GM23248 (cell line): ENCODE data around the gene FEZ2.

Source experiments
- EZH2 ChIP-seq: fragments of 200-600 bp; sonication (generic); IDR thresholded peaks from 2 replicates; pipeline ENCODE4 v1.6.1; 2018; ENCODE audit warnings: antibody characterized with exemption, mild to moderate bottlenecking; ENCODE audit not compliant: insufficient read depth, poor library complexity, severe bottlenecking
- EZH2phosphoT487 ChIP-seq: fragments of 200-600 bp; sonication (generic); IDR thresholded peaks from 2 replicates; pipeline ENCODE4 v1.6.1; 2018; ENCODE audit warnings: antibody characterized with exemption, moderate library complexity, mild to moderate bottlenecking, low read depth; ENCODE audit not compliant: insufficient read depth

DNA sequence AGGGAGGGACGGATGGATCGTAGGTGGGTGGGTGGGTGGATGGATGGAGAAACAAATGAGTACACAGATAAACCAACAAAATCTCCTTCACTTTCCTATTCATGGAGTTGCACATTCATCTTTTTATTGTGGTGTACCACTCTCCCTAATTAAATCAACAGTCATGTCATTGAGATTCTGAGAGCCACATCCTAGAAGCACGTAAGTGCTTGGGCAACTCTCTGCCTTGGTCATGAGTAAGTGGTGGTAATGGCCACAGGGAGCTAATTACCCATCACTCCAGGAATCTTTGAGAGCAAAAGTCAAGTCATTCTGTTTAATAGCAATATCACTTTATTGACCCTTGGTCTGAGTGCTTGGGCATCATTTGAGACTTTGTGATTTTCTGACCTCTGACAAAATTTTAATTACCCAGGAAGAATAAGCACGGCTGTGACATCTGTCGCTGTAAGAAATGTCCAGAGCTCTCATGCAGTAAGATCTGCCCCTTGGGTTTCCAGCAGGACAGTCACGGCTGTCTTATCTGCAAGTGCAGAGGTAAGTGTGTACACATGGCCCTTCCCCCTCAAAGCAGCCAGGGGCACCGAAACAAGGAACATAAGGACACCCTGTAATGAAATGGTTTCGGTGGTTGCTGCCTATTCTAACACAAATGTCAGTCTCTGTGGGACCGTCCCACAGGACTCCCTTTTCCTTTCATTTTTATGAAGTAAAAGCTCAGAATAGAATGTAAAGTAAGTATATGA, 85.9 kb downstream of the FEZ2 start:
- TF ChIP-seq EZH2phosphoT487 (no peak), EZH2 (no peak)
